Stomach smooth muscle (tissue), 2 donors: ENCODE data around the gene LIG4.

Experiments
- H3K27ac ChIP-seq: one replicate; pipeline ENCODE4 v1.7.0; 2013; ENCODE audit warnings: mild to moderate bottlenecking, low read length, inconsistent platforms
- H3K27me3 ChIP-seq, 2 donors: one replicate each; pipeline ENCODE4 v1.7.0; 2013; ENCODE audit warnings: low read length in 2 of 2; ENCODE audit not compliant: insufficient read depth in 2 of 2, control insufficient read depth in 1 of 2
- H3K36me3 ChIP-seq, 2 donors: one replicate each; pipeline ENCODE4 v1.7.0; 2013; ENCODE audit warnings: low read length in 2 of 2; ENCODE audit not compliant: control insufficient read depth in 2 of 2, insufficient read depth in 2 of 2
- H3K4me1 ChIP-seq: one replicate; pipeline ENCODE4 v1.7.0; 2013; ENCODE audit warnings: low read length; ENCODE audit not compliant: control insufficient read depth, insufficient read depth
- H3K4me3 ChIP-seq, 2 donors: one replicate each; pipeline ENCODE4 v1.7.0; 2013; ENCODE audit warnings: low read length in 2 of 2
- H3K9ac ChIP-seq, 2 donors: one replicate each; pipeline ENCODE4 v1.7.0; 2013; ENCODE audit warnings: low read length in 2 of 2, mild to moderate bottlenecking in 1 of 2
- H3K9me3 ChIP-seq, 2 donors: one replicate each; pipeline ENCODE4 v1.7.0; 2013; ENCODE audit warnings: low read length in 2 of 2; ENCODE audit not compliant: control insufficient read depth in 2 of 2
- donor health status: healthy.
- donor health status: Pancreatic carcinoma.

LIG4 gene

GRCh38 chr13:108193806-108194205 is 21.5 kb downstream of the LIG4 start:
- H3K4me3 ChIP-seq, result no peak overlapping the region
- no peaks in the 10 kb centered on the region for H3K27me3 ChIP-seq
- peaks cover 0 to 9% of the 10 kb centered on the region in 2 donors for H3K9me3 ChIP-seq
- H3K36me3 ChIP-seq, result no peaks in the 10 kb centered on the region
- H3K4me1 ChIP-seq, result no peaks in the 10 kb centered on the region
- no peak overlapping the region for H3K27ac ChIP-seq
- no peak overlapping the region for H3K9ac ChIP-seq

GRCh38 chr13:108190897-108191296 is 24.4 kb downstream of the LIG4 start:
- H3K9me3 ChIP-seq, result peaks cover 0 to 9% of the 10 kb centered on the region in 2 donors
- H3K4me1 ChIP-seq, result no peaks in the 10 kb centered on the region
- no peaks in the 10 kb centered on the region for H3K36me3 ChIP-seq
- H3K27me3 ChIP-seq, result no peaks in the 10 kb centered on the region
- H3K27ac ChIP-seq, result no peak overlapping the region
- no peak overlapping the region for H3K4me3 ChIP-seq
- no peak overlapping the region for H3K9ac ChIP-seq

GRCh38 chr13:108188260-108188659 is 27.1 kb downstream of the LIG4 start:
- Histone ChIP-seq H3K27ac (no peak overlapping the region), H3K27me3 (no peaks in the 10 kb centered on the region), H3K4me3 (no peak overlapping the region)

GRCh38 chr13:108185223-108185622 is 30.1 kb downstream of the LIG4 start:
- Histone ChIP-seq H3K9me3 (no peaks in the 10 kb centered on the region), H3K27me3 (no peaks in the 10 kb centered on the region), H3K4me3 (no peak overlapping the region), H3K36me3 (no peaks in the 10 kb centered on the region), H3K9ac (no peak overlapping the region), H3K4me1 (no peaks in the 10 kb centered on the region), H3K27ac (no peak overlapping the region)

More at GRCh38 chr13:108188260-108188659, 27.1 kb downstream of the LIG4 start:
- Histone ChIP-seq H3K36me3 (no peaks in the 10 kb centered on the region), H3K9me3 (no peaks in the 10 kb centered on the region), H3K4me1 (no peaks in the 10 kb centered on the region), H3K9ac (no peak overlapping the region)

GRCh38 chr13:108182652-108183051 is 32.7 kb downstream of the LIG4 start:
- no peaks in the 10 kb centered on the region for H3K9me3 ChIP-seq
- no peaks in the 10 kb centered on the region for H3K36me3 ChIP-seq
- H3K9ac ChIP-seq, result no peak overlapping the region
- no peak overlapping the region for H3K4me3 ChIP-seq
- no peaks in the 10 kb centered on the region for H3K27me3 ChIP-seq
- H3K4me1 ChIP-seq, result no peaks in the 10 kb centered on the region
- no peak overlapping the region for H3K27ac ChIP-seq

- H3K27me3 ChIP-seq, result no peaks in the 10 kb centered on the region
- H3K9ac ChIP-seq, result no peak overlapping the region
- H3K9me3 ChIP-seq, result peaks cover 0 to 3% of the 10 kb centered on the region in 2 donors
- H3K36me3 ChIP-seq, result no peaks in the 10 kb centered on the region
- H3K4me3 ChIP-seq, result no peak overlapping the region
- no peak overlapping the region for H3K27ac ChIP-seq
- H3K4me1 ChIP-seq, result no peaks in the 10 kb centered on the region
These were observed 37.3 kb downstream of the LIG4 start for GRCh38 chr13:108178078-108178477.

GRCh38 chr13:108176685-108177274 is 38.6 kb downstream of the LIG4 start:
- Histone ChIP-seq H3K4me3 (no peak overlapping the region), H3K4me1 (no peaks in the 10 kb centered on the region), H3K9ac (no peak overlapping the region), H3K27me3 (no peaks in the 10 kb centered on the region), H3K27ac (no peak overlapping the region), H3K9me3 (peaks cover 0 to 3% of the 10 kb centered on the region in 2 donors), H3K36me3 (no peaks in the 10 kb centered on the region)

GRCh38 chr13:108168929-108169328 is 46.4 kb downstream of the LIG4 start:
- Histone ChIP-seq H3K4me3 (no peak overlapping the region), H3K27me3 (no peaks in the 10 kb centered on the region), H3K27ac (no peak overlapping the region), H3K9ac (no peak overlapping the region), H3K36me3 (no peaks in the 10 kb centered on the region), H3K9me3 (no peaks in the 10 kb centered on the region), H3K4me1 (no peaks in the 10 kb centered on the region)

- Histone ChIP-seq H3K36me3 (no peaks in the 10 kb centered on the region), H3K4me3 (no peak overlapping the region), H3K9ac (no peak overlapping the region), H3K27ac (no peak overlapping the region), H3K27me3 (no peaks in the 10 kb centered on the region), H3K9me3 (no peaks in the 10 kb centered on the region), H3K4me1 (no peaks in the 10 kb centered on the region)
These were observed 49.3 kb downstream of the LIG4 start for GRCh38 chr13:108166078-108166477.

GRCh38 chr13:108158746-108159145 is 56.6 kb downstream of the LIG4 start:
- Histone ChIP-seq H3K36me3 (no peaks in the 10 kb centered on the region), H3K4me1 (no peaks in the 10 kb centered on the region), H3K4me3 (no peak overlapping the region), H3K27ac (no peak overlapping the region), H3K9me3 (no peaks in the 10 kb centered on the region), H3K27me3 (no peaks in the 10 kb centered on the region), H3K9ac (no peak overlapping the region)
